ENCODE results near the gene ANTXR1. TPM values are rescaled to one million over a fixed set of nuclear protein-coding genes. Genes with fewer than 3 reads are reported as not detected.

Gene ANTXR1
- total and polyA plus RNA-seq, 2 donors (not counting 3 experiments of a cell fraction or from before 2014, with no cell fraction given) = 4.2 to 17.3 TPM

GRCh38 chr2:68970566-68971265 lies 42.3 kb upstream of the ANTXR1 start:
- Histone ChIP-seq H3K36me3 (ENCODE audit: control insufficient read depth in 2 of 2, extremely low read depth in 1 of 2, insufficient read depth in 2 of 2, low read length in 2 of 2) (no peaks in the 10 kb centered on the region), H4K20me1 (replicated peaks; ENCODE audit: control insufficient read depth, extremely low read depth, insufficient read depth, low read length) (no peaks in the 10 kb centered on the region), H3K27ac (ENCODE audit: insufficient read depth, low read depth, low read length) (no peak overlapping the region), H3K4me2 (ENCODE audit: insufficient read depth, low read length) (no peak overlapping the region), H3K9ac (replicated peaks; ENCODE audit: extremely low read depth, insufficient read depth, low read length) (no peak overlapping the region), H3K9me3 (replicated peaks; ENCODE audit: control insufficient read depth, insufficient read depth, low read length) (no peaks in the 10 kb centered on the region), H3K9me1 (replicated peaks; ENCODE audit: control insufficient read depth, extremely low read depth, insufficient read depth, low read length) (no peaks in the 10 kb centered on the region), H3K27me3 (ENCODE audit: control insufficient read depth in 2 of 2, insufficient read depth in 2 of 2, low read length in 2 of 2) (peaks cover 15 to 17% of the 10 kb centered on the region in 2 experiments), H3K4me3 (replicated peaks in 1 of 3; ENCODE audit: insufficient read depth in 1 of 3, low read depth in 1 of 3, low read length in 3 of 3) (no peak overlapping the region), H3K79me2 (ENCODE audit: control insufficient read depth, insufficient read depth, low read length) (no peaks in the 10 kb centered on the region), H3K4me1 (ENCODE audit: control insufficient read depth, extremely low read depth, insufficient read depth, low read length) (no peaks in the 10 kb centered on the region), H2AFZ (ENCODE audit: low read depth, low read length) (no peak overlapping the region)
- intact Hi-C loops (cut with micrococcal nuclease) (no loop called here), dilution Hi-C loops (cut with MboI; ENCODE audit: extremely low pct_ligation_motif_present, low sequenced_read_pairs) (no loop called here)
- ChIA-PET CTCF (no interaction called here), POLR2A (no interaction called here)
- no TSS peak for BruUV-seq (replicated peaks)
- DNase-seq (ENCODE audit: low read depth, low spot score) = no peak
- no peak for TF ChIP-seq MAX (IDR thresholded peaks at IDR 0.05; ENCODE audit: insufficient read depth, insufficient read length)
- no peak for TF ChIP-seq POLR2AphosphoS5 (IDR thresholded peaks at IDR 0.05; ENCODE audit: insufficient read depth, low read depth, low read length)
- TF ChIP-seq EZH2 (IDR thresholded peaks at IDR 0.05; ENCODE audit: borderline replicate concordance, low read depth, low read length, severe bottlenecking) = no peak
- TF ChIP-seq GATA2 (IDR thresholded peaks at IDR 0.05; ENCODE audit: insufficient read depth, insufficient read length, low read depth, low read length) = no peak
- no peak for TF ChIP-seq CTCF (IDR thresholded peaks at IDR 0.05; ENCODE audit: extremely low read depth in 1 of 2, insufficient read depth in 1 of 2, low read depth in 1 of 2, low read length in 2 of 2)
- no peak for FAIRE-seq
